LNCAP (cell line): ENCODE results near the gene ACACA.

ENCODE experiments used
- CTCF ChIP-seq: fragments of 450-650 bp; IDR thresholded peaks from 2 replicates; pipeline ENCODE4 v1.5.1; 2017; ENCODE audit warnings: mild to moderate bottlenecking

ACACA gene

GRCh38 chr17:37117373-37118142 lies 289.1 kb downstream of the ACACA start:
- no peak for TF ChIP-seq CTCF

GRCh38 chr17:37116671-37117185 lies 289.9 kb downstream of the ACACA start:
- no peak for TF ChIP-seq CTCF

GRCh38 chr17:37111329-37111728 lies 295.3 kb downstream of the ACACA start:
- no peak for TF ChIP-seq CTCF

GRCh38 chr17:37110746-37111145 lies 295.9 kb downstream of the ACACA start:
- no peak for TF ChIP-seq CTCF

GRCh38 chr17:37109731-37110710 lies 296.6 kb downstream of the ACACA start:
- no peak for TF ChIP-seq CTCF

- TF ChIP-seq CTCF = no peak
Measured at GRCh38 chr17:37109106-37109505, 297.5 kb downstream of the ACACA start.

- TF ChIP-seq CTCF = no peak
Measured at GRCh38 chr17:37107406-37108083, 299.1 kb downstream of the ACACA start.
